GM18498 (cell line): ENCODE measurements around the gene HAGHL.
"Not testable (repeated sequence)": the region's sequence is repeated elsewhere in the genome, so short reads cannot be mapped to it uniquely, and the experiment has no call there.

Experiments used
- ATAC-seq: cut with Tn5 transposase; IDR thresholded peaks from one replicate; pipeline ENCODE4 v1.9.1; 2021; ENCODE audit warnings: mild to moderate bottlenecking, moderate library complexity; ENCODE audit not compliant: unreplicated experiment

Gene HAGHL

DNA sequence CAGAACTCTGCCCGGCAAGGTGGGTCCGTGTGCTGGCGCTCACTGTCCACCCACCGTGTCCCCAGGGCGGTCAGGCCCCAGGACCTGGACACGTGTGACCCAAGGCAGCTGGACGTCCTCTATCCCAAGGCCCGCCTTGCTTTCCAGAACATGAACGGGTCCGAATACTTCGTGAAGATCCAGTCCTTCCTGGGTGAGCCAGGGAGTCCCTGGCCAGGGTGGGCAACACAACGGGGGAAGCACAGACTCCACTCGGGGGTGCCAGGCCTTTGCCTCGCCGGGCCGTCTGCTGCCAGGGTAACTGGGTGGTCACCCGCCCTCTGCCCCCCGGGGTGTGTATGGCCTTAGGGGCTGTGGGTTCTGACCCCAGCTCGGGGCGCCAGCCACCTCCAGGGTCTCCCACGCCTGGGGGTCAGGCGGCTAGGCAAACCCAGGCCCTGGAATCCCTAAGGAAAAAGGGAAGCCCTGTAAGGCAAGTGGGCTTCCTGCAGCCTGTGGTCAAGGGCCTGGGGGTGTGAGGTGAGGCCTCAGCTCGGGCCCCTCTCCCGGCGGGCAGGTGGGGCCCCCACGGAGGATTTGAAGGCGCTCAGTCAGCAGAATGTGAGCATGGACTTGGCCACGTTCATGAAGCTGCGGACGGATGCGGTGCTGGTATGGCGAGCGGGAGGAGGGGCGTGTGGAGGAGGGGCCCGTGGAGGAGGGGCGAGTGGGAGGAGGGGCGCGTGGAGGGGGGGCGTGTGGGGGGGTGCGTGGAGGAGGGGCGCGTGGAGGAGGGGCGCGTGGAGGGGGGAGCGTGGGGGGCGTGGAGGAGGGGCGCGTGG lies 40.1 kb downstream of the HAGHL start:
- ATAC-seq: no peak

DNA sequence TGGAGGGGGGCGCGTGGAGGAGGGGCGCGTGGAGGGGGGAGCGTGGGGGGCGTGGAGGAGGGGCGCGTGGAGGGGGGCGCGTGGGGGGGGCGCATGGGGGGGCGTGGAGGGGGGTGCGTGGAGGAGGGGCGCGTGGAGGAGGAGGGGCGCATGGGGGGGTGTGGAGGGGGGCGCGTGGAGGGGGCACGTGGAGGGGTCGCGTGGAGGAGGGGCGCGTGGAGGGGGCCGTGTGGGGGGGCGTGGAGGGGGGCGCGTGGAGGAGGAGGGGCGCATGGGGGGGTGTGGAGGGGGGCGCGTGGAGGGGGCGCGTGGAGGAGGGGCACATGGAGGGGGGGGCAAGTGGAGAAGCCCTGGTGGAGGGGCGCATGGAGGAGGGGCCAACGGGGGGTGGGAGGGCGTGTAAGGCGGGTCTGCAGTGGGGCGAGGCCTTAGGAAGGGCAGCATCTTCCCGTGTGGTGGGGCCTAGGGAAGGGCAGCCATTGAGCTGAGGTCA lies 40.9 kb downstream of the HAGHL start:
- no peak for ATAC-seq

DNA sequence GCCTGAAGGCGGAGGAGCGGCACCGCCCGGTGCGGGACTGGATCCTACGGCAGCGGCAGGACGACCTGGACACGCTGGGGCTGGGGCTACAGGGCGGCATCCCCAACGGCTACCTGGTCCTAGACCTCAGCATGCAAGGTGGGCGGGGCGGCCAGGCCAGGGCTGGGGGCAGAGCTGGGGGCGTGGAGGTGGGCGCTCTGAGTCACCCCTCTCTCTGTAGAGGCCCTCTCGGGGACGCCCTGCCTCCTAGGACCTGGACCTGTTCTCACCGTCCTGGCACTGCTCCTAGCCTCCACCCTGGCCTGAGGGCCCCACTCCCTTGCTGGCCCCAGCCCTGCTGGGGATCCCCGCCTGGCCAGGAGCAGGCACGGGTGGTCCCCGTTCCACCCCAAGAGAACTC lies 41.5 kb downstream of the HAGHL start:
- no peak for ATAC-seq

DNA sequence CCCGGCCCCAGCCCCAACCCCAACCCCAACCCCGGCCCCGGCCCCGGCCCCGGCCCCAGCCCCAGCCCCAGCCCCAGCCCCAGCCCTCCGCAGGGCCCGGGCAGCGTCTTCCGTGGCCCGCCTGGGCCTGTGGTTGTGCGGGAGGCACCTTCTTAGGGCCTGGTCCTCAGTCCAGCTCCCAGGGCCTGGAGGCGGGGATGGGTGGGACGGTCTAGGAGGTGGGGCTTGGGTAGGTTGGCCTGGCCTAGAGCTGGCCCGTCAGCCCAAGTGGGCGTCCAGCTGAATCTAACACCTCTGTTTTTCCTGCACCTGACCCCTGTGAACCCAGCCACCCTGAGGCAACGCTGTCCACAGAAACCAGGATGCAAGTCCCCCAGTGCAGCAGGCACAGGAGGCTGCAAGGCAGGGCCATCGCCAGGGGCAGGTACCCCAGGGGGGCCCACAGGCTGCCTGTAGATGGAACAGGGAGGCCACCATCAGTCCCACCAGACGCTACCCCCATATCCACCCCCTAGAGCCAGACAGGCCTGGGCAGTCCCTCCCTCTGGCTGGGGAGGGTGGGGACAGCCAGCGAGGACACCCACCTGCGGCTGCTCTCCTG lies 42.4 kb downstream of the HAGHL start:
- no peak for ATAC-seq

DNA sequence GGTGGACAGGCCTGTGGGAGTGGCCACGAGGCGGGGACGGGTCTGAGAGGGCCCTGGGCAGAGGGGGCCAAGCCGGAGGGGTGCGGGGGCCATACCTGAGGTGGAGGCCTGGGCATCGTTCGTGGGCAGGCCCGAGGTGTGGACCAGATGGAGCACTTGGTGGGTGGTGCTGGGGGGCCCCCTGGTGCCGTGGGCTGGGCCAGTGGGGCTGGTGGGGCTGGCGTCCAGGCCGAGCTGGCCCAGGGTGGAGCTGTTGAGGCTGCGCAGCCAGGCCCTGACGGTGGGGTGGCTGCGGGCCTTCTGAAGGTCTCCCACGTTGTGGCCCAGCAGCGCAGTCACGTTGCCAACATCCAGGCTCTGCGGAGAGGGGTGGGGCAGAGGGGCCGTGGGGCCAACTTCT lies 43.0 kb downstream of the HAGHL start:
- ATAC-seq: no peak

- no peak for ATAC-seq
Measured at GRCh38 chr16:770411-770810, 43.5 kb downstream of the HAGHL start.

GRCh38 chr16:772959-773358 lies 46.1 kb downstream of the HAGHL start:
- ATAC-seq: no peak

- no peak for ATAC-seq
Measured at GRCh38 chr16:774086-775001, 47.4 kb downstream of the HAGHL start.

DNA sequence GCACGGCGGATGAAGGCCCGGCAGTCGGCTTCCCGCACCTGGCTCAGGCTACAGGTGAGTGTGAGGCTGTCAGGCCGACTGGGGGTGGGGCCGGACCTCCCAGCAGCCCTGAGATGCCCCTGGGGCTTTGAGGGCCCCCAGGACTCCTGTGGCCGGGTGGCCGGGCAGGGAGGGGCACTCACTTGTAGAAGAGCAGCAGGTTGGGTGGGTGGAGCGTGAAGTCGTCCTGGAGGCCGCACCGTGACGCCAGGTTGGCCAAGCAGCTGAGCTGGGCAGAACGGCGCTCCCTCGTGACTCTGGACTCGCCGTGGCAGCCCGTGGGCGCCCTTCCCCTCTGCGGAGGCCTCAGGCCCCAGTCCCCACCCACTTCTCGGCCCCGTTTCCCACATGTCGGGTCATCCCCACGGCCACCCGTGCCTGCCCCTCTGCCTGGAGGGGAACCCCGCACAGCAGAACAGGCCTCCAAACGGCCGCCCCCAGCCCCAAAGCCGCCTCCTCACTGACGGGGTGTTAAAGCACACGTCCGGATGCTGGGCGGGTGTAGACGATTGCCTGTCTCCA lies 48.4 kb downstream of the HAGHL start:
- ATAC-seq: no peak

GRCh38 chr16:776298-776697 lies 49.4 kb downstream of the HAGHL start:
- not testable (repeated sequence) for ATAC-seq

DNA sequence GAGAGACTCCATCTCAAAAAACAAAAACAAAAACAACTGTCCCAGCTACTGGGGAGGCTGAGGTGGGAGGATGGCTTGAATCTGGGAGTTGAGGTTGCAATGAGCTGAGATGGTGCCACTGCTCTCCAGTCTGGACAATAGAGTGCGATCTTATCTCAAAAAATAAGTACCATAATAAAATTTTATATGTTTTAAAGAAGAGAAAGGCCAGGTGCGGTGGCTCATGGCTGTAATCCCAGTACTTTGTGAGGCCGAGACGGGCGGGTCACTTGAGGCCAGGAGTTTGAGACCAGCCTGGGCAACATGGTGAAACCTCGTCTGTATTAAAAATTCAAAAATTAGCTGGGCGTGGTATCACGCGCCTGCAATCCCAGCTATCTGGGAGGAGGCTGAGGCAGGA lies 49.9 kb downstream of the HAGHL start:
- no peak for ATAC-seq

GRCh38 chr16:777826-778225 lies 50.9 kb downstream of the HAGHL start:
- no peak for ATAC-seq

DNA sequence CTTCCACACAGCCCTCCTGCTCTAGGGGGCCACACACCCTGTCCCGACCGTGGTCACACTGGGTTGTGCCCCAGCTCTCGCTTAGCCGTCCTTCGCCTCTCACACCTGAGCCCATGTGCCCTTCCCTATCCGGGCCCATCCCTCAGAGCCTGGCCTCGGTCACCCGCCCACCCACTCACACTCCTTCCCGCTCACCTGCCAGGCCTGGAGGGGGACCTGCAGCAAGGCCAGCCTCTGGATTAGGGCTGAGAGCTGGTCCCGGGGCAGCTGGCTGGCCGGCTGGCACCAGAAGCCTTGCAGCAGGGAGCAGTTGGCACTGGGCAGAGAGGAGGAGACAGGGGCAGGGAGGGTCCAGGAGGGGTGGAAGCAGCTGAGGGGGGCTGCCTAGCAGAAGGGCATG lies 51.5 kb downstream of the HAGHL start:
- no peak for ATAC-seq

DNA sequence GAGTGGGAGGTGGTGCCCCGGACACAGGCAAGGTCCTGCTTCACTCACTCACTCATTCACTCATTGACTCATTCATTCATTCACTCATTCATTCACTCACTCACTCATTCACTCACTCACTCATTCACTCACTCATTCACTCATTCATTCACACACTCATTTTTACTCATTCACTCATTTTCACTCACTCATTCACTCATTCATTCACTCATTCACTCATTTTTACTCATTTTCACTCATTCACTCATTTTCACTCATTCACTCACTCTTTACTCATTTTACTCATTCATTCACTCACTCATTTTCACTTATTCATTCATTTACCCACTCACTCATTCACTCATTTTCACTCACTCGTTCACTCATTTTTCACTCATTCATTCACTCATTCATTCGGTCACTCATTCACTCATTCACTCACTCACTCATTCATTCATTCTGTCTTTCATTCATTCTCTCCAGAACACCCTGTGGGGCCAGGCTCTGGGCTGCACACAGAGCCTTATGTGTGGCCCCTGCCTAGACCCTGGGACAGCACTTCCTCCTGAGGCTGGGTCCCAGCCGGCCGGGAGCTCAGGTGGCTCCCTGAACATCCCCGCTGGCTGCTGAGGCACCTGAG lies 52.1 kb downstream of the HAGHL start:
- ATAC-seq: no peak
